OCI-LY1 (cell line): ENCODE results near the gene PPP1CA.

Experiments used
- H2AFZ ChIP-seq: fragments of 200-600 bp; sonication (generic), shearing (Covaris generic); 2 replicates; pipeline ENCODE4 v1.6.0; 2014; ENCODE audit warnings: antibody characterized with exemption, mild to moderate bottlenecking, low read length
- H3F3A ChIP-seq: fragments of 200-600 bp; sonication (generic), shearing (Covaris generic); 2 replicates; pipeline ENCODE4 v1.6.0; 2014; ENCODE audit warnings: mild to moderate bottlenecking, antibody characterized with exemption, low read length, moderate library complexity; ENCODE audit not compliant: insufficient read depth
- H3K27ac ChIP-seq: fragments of 200-600 bp; sonication (generic); 2 replicates; pipeline ENCODE4 v1.5.1; 2014; ENCODE audit warnings: low read length, mixed run types, mild to moderate bottlenecking, low read depth; ENCODE audit not compliant: poor library complexity, severe bottlenecking
- H3K27me3 ChIP-seq: fragments of 200-600 bp; sonication (generic); 2 replicates; pipeline ENCODE4 v1.6.0; 2014; ENCODE audit warnings: antibody characterized with exemption, mild to moderate bottlenecking, low read length, moderate library complexity; ENCODE audit not compliant: insufficient read depth
- H3K36me3 ChIP-seq: fragments of 200-600 bp; sonication (generic); 2 replicates; pipeline ENCODE4 v1.6.1; 2014; ENCODE audit warnings: mild to moderate bottlenecking, antibody characterized with exemption, low read length, moderate library complexity, mixed read lengths; ENCODE audit not compliant: insufficient read depth
- H3K4me1 ChIP-seq: fragments of 200-600 bp; sonication (generic); 2 replicates; pipeline ENCODE4 v1.5.1; 2014; ENCODE audit warnings: mild to moderate bottlenecking, low read length, moderate library complexity; ENCODE audit not compliant: insufficient read depth, severe bottlenecking
- H3K4me2 ChIP-seq: fragments of 200-600 bp; sonication (generic), shearing (Covaris generic); 2 replicates; pipeline ENCODE4 v1.6.1; 2014; ENCODE audit warnings: low read length
- H3K4me3 ChIP-seq: fragments of 200-600 bp; sonication (generic); 2 replicates; pipeline ENCODE4 v1.5.1; 2014; ENCODE audit warnings: low read length, low read depth, mild to moderate bottlenecking, mixed read lengths; ENCODE audit not compliant: poor library complexity, severe bottlenecking
- H3K79me2 ChIP-seq: fragments of 200-600 bp; shearing (Covaris generic); 2 replicates; pipeline ENCODE4 v1.6.1; 2016; ENCODE audit warnings: mixed run types, low read length, mixed read lengths; ENCODE audit not compliant: insufficient read depth
- H3K9ac ChIP-seq: fragments of 200-600 bp; sonication (generic), shearing (Covaris generic); 2 replicates; pipeline ENCODE4 v1.6.1; 2014; ENCODE audit warnings: mild to moderate bottlenecking, low read length, mixed read lengths
- H3K9me2 ChIP-seq: fragments of 200-600 bp; sonication (generic), shearing (Covaris generic); 2 replicates; pipeline ENCODE4 v1.6.1; 2014; ENCODE audit warnings: low read depth, mild to moderate bottlenecking, low read length, mixed read lengths
- H3K9me3 ChIP-seq: fragments of 200-600 bp; shearing (Covaris generic); 2 replicates; pipeline ENCODE4 v1.6.1; 2014; ENCODE audit warnings: low read length, mixed read lengths
- H4K20me1 ChIP-seq: fragments of 200-600 bp; sonication (generic), shearing (Covaris generic); 2 replicates; pipeline ENCODE4 v1.6.0; 2016; ENCODE audit warnings: mild to moderate bottlenecking, low read length; ENCODE audit not compliant: insufficient read depth
- EZH2 ChIP-seq: fragments of 200-600 bp; sonication (generic), shearing (Covaris generic); IDR thresholded peaks from 2 replicates; pipeline ENCODE4 v1.8.0; 2017; ENCODE audit warnings: borderline replicate concordance, mixed run types, mild to moderate bottlenecking, antibody characterized with exemption, low read length, moderate library complexity, mixed read lengths
- TF ChIP-seq, protein P1 (sequence below): fragments of 200-600 bp; sonication (generic), shearing (Covaris generic); IDR thresholded peaks from 2 replicates; pipeline ENCODE4 v1.5.1; 2017; ENCODE audit warnings: mild to moderate bottlenecking, antibody characterized with exemption, low read length, moderate library complexity, mixed read lengths

The PPP1CA gene

DNA sequence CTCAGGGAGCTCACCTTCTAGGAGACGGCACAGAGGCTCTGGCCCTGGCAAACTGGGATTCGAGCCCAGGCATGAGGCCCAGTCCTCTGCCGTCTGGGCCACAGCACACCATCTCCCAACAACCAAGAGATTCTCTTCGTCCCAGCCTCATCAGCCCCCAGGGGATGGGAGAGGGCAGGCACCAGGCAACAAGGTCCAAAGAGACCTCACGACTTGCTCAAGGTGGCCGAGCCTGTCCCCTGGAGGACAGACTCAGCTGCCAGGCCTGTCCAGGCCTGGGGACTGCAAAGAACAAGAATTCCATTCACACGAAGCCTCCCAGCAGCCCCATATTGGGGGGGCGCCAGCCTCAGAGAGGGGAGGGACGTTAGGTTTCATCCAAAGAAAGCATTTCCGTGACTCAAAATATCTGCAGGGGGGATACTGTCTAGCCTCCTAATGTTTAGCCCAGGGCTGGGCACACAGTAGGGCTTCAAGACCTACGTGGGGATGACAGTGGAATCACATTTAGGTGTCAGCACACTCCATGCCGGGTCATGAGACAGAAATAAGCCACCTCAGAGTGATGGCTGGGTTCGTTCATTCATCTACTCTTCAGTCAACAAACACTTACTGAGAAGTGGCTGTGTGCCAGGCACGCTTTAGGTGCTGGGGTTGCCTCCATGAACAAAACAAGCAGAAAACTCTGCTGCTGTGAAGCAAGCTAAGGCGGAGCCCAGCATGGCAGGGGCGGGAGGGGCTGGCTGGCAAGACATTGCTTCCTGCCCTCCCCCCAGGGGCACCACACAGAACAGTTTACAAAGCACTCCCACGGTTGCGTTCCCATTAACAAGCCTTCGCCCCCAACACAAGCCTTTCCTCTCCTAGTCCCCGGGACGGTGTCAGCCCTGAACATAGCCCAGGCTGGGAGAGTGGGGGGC lies 15.0 kb upstream of the PPP1CA start:
- H3K27me3 ChIP-seq, result peaks cover 3% of the 10 kb centered on the region; the same call in 1 of the 2 replicates
- TF ChIP-seq, protein P1, sequence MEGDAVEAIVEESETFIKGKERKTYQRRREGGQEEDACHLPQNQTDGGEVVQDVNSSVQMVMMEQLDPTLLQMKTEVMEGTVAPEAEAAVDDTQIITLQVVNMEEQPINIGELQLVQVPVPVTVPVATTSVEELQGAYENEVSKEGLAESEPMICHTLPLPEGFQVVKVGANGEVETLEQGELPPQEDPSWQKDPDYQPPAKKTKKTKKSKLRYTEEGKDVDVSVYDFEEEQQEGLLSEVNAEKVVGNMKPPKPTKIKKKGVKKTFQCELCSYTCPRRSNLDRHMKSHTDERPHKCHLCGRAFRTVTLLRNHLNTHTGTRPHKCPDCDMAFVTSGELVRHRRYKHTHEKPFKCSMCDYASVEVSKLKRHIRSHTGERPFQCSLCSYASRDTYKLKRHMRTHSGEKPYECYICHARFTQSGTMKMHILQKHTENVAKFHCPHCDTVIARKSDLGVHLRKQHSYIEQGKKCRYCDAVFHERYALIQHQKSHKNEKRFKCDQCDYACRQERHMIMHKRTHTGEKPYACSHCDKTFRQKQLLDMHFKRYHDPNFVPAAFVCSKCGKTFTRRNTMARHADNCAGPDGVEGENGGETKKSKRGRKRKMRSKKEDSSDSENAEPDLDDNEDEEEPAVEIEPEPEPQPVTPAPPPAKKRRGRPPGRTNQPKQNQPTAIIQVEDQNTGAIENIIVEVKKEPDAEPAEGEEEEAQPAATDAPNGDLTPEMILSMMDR, result no peak
- TF ChIP-seq EZH2, result no peak
- no peaks in the 10 kb centered on the region for H4K20me1 ChIP-seq
- H3K4me2 ChIP-seq, result no peak overlapping the region; the same call in 1 of the 2 replicates
- no peaks in the 10 kb centered on the region for H3K9me2 ChIP-seq
- peak overlapping the region; percentile 8 for H3K27ac ChIP-seq
- H3K9me3 ChIP-seq, result no peaks in the 10 kb centered on the region
- H3K4me1 ChIP-seq, result peaks cover 61% of the 10 kb centered on the region
- no peak overlapping the region for H3K4me3 ChIP-seq
- no peaks in the 10 kb centered on the region for H3K36me3 ChIP-seq
- no peaks in the 10 kb centered on the region for H3K79me2 ChIP-seq
- no peak overlapping the region; the same call in 1 of the 2 replicates for H3K9ac ChIP-seq
- no peak overlapping the region for H2AFZ ChIP-seq
- H3F3A ChIP-seq, result no peaks in the 10 kb centered on the region

DNA sequence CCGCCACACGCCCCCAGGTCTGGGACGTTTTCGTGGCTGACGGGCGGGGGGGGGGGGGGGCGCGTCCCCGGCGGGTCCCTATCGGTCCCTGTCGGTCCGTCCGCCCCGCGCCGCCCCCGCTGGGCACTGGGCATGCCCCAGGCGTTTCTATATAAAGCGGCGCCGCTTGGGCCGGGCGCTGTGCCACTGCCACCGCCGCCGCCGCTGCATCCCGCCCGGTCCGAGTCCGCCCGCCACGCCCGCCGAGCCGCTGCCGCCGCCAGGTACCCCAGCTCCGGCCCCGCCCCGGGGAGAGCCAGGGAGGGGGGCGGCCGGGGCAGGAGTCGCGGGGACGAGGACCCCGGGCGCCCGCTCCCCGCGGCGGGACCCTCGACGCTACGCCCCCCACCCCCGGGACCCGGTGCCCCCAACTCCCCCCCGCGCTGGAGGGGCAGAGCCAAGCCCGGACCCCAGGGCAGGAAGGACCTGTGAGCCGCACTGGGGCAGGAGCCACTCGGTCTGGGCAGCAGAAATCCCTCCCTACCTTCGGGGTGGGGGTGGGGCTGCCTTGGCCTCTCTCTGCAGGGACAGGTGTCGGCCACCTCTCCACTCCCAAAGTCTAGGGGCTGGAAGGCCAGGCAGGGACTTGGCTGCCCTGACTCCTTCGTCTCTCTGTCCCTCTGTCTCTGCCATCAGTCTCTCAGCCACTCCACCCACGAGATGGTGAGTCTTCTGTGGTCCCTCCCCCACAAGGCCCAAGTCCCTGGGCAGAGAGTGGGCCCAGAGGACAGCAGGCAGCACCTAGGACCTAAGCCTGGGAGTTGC lies 14.0 kb upstream of the PPP1CA start, which contains the start of gene CARNS1:
TSS of gene CARNS1 (plus strand) at position 178 of the 804 bp plus-strand sequence. CDS start at position 700, 522 bp downstream.
- Histone ChIP-seq H3K4me2 (peak within 1 kb of the TSS; percentile 27; the same call in 1 of the 2 replicates), H3K4me3 (no peak within 1 kb of the TSS), H3K4me1 (peaks cover 64% of the 10 kb centered on the region)

DNA sequence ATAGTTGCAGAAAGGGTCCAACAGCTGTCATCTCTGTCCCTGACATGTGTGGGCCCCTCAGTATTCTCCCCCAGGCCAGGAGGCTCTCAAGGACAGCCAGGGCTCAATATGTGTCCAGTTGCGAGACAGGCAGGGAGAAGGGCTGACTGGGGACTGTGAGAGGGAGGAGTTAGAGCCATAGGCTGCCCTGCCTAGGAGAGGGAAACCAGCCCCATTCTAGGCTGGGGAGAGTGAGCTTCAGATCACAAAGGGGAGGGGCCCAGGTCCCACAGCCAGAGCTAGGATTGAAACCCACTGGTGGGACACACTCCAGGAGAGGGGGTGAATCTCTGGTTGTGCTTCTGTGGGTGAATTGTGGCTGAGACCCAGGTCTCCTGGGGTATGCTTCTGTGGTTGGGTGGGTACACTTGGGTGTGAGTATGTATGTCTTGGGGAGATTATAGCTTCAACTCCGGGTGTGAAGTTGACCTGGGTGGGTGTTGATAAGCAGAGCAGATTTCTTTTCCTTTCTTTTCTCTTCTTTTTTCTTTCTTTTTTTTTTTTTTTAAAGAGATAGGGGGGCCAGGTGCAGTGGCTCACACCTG lies 11.7 kb upstream of the PPP1CA start:
- H3K9ac ChIP-seq, result no peak overlapping the region

More for the DNA sequence above, 14.0 kb upstream of the PPP1CA start, which contains the start of gene CARNS1:
- H3K27me3 ChIP-seq, result peaks cover 3% of the 10 kb centered on the region; the same call in 1 of the 2 replicates
- no peak within 1 kb of the TSS for H2AFZ ChIP-seq
- H3K9ac ChIP-seq, result no peak within 1 kb of the TSS
- H3F3A ChIP-seq, result no peaks in the 10 kb centered on the region
- no peaks in the 10 kb centered on the region for H3K9me2 ChIP-seq
- no peaks in the 10 kb centered on the region for H3K36me3 ChIP-seq
- H3K79me2 ChIP-seq, result no peaks in the 10 kb centered on the region
- H4K20me1 ChIP-seq, result no peaks in the 10 kb centered on the region
- TF ChIP-seq, protein P1, result no peak
- TF ChIP-seq EZH2, result no peak
- H3K27ac ChIP-seq, result no peak within 1 kb of the TSS
- H3K9me3 ChIP-seq, result no peaks in the 10 kb centered on the region

More for the DNA sequence above, 11.7 kb upstream of the PPP1CA start:
- H4K20me1 ChIP-seq, result no peaks in the 10 kb centered on the region
- peaks cover 64% of the 10 kb centered on the region for H3K4me1 ChIP-seq
- no peaks in the 10 kb centered on the region for H3K9me2 ChIP-seq
- no peaks in the 10 kb centered on the region for H3F3A ChIP-seq
- no peaks in the 10 kb centered on the region for H3K9me3 ChIP-seq
- H3K79me2 ChIP-seq, result no peaks in the 10 kb centered on the region
- TF ChIP-seq, protein P1, result no peak
- no peak for TF ChIP-seq EZH2
- H3K4me3 ChIP-seq, result no peak overlapping the region
- H2AFZ ChIP-seq, result no peak overlapping the region
- peaks cover 3% of the 10 kb centered on the region; the same call in 1 of the 2 replicates for H3K27me3 ChIP-seq
- H3K36me3 ChIP-seq, result peaks cover 11% of the 10 kb centered on the region; the same call in 1 of the 2 replicates
- H3K4me2 ChIP-seq, result no peak overlapping the region
- no peak overlapping the region for H3K27ac ChIP-seq
